Nephron (organoid): ENCODE data around the gene GPR108.

ENCODE experiments used
- H3K27ac Mint-ChIP-seq, 3 experiments: 2 replicates each; pipeline ENCODE4 v1.8.0; 2020; ENCODE audit warnings: mixed read lengths in 3 of 3, mild to moderate bottlenecking in 2 of 3, moderate library complexity in 1 of 3
- H3K27me3 Mint-ChIP-seq: 2 replicates; pipeline ENCODE4 v1.8.0; 2021; ENCODE audit warnings: low read depth, mild to moderate bottlenecking, moderate library complexity, mixed read lengths
- H3K36me3 Mint-ChIP-seq: 2 replicates; pipeline ENCODE4 v1.8.0; 2020; ENCODE audit warnings: low read depth, mixed read lengths
- H3K4me1 Mint-ChIP-seq: 2 replicates; pipeline ENCODE4 v1.8.0; 2020; ENCODE audit warnings: mixed read lengths
- H3K4me3 Mint-ChIP-seq, 3 experiments: 2 replicates each; pipeline ENCODE4 v1.8.0; 2020; ENCODE audit warnings: mild to moderate bottlenecking in 3 of 3, mixed read lengths in 3 of 3, moderate library complexity in 2 of 3
- H3K9me3 Mint-ChIP-seq: 2 replicates; pipeline ENCODE4 v1.8.0; 2020; ENCODE audit warnings: mixed read lengths
- CTCF ChIP-seq, 3 experiments: fragments of 200-600 bp; sonication (generic); IDR thresholded peaks; one replicate each; pipeline ENCODE4 v1.5.0; 2021; ENCODE audit warnings: antibody characterized with exemption in 3 of 3; ENCODE audit not compliant: unreplicated experiment in 3 of 3

The GPR108 gene

GRCh38 chr19:6706633-6706958 lies 30.8 kb downstream of the GPR108 start:
- Mint-ChIP-seq H3K27ac (no peak overlapping the region), H3K4me1 (no peaks in the 10 kb centered on the region), H3K9me3 (no peaks in the 10 kb centered on the region), H3K4me3 (no peak overlapping the region), H3K36me3 (no peaks in the 10 kb centered on the region), H3K27me3 (peaks cover 48% of the 10 kb centered on the region)
- TF ChIP-seq CTCF (IDR thresholded peaks at IDR 0.05; ENCODE audit: unreplicated experiment in 3 of 3), result no peak

- no peak for TF ChIP-seq CTCF (IDR thresholded peaks at IDR 0.05; ENCODE audit: unreplicated experiment in 3 of 3)
- Mint-ChIP-seq H3K27ac (no peak overlapping the region), H3K4me1 (no peaks in the 10 kb centered on the region), H3K4me3 (no peak overlapping the region), H3K36me3 (no peaks in the 10 kb centered on the region), H3K9me3 (no peaks in the 10 kb centered on the region), H3K27me3 (peaks cover 43% of the 10 kb centered on the region)
Measured at GRCh38 chr19:6705931-6706632, 31.3 kb downstream of the GPR108 start.

- no peaks in the 10 kb centered on the region for H3K9me3 Mint-ChIP-seq
- no peaks in the 10 kb centered on the region for H3K4me1 Mint-ChIP-seq
- no peak overlapping the region for H3K27ac Mint-ChIP-seq
- H3K27me3 Mint-ChIP-seq, result no peaks in the 10 kb centered on the region
- H3K36me3 Mint-ChIP-seq, result no peaks in the 10 kb centered on the region
- H3K4me3 Mint-ChIP-seq, result no peak overlapping the region
- no peak for TF ChIP-seq CTCF (IDR thresholded peaks at IDR 0.05; ENCODE audit: unreplicated experiment in 3 of 3)
Measured at GRCh38 chr19:6700586-6701316, 36.6 kb downstream of the GPR108 start.

GRCh38 chr19:6699935-6700334 lies 37.4 kb downstream of the GPR108 start:
- Mint-ChIP-seq H3K9me3 (no peaks in the 10 kb centered on the region), H3K36me3 (no peaks in the 10 kb centered on the region), H3K27ac (no peak overlapping the region), H3K4me1 (no peaks in the 10 kb centered on the region), H3K4me3 (no peak overlapping the region), H3K27me3 (no peaks in the 10 kb centered on the region)
- TF ChIP-seq CTCF (IDR thresholded peaks at IDR 0.05; ENCODE audit: unreplicated experiment in 3 of 3), result no peak

- Mint-ChIP-seq H3K4me1 (no peaks in the 10 kb centered on the region), H3K9me3 (no peaks in the 10 kb centered on the region), H3K4me3 (no peak overlapping the region), H3K27me3 (no peaks in the 10 kb centered on the region), H3K36me3 (no peaks in the 10 kb centered on the region), H3K27ac (no peak overlapping the region)
- no peak for TF ChIP-seq CTCF (IDR thresholded peaks at IDR 0.05; ENCODE audit: unreplicated experiment in 3 of 3)
Measured at GRCh38 chr19:6697291-6697690, 40.1 kb downstream of the GPR108 start.
